ENCODE measurements around the gene TMEM163.

The TMEM163 gene

GRCh38 chr2:134457765-134458472 lies 260.9 kb downstream of the TMEM163 start:
- no peaks in the 10 kb centered on the region for H3K36me3 ChIP-seq (ENCODE audit: control insufficient read depth, low read length)
- no peaks in the 10 kb centered on the region for H3K9me3 ChIP-seq (ENCODE audit: control insufficient read depth, insufficient read depth, low read length)
- H3K27me3 ChIP-seq (ENCODE audit: control insufficient read depth, low read length): no peaks in the 10 kb centered on the region
- no peaks in the 10 kb centered on the region for H3K9me2 ChIP-seq (replicated peaks; ENCODE audit: control insufficient read depth, low read length)
- no peak overlapping the region for H3K4me3 ChIP-seq (ENCODE audit: low read length)
- TF ChIP-seq EZH2phosphoT487 (IDR thresholded peaks at IDR 0.05; ENCODE audit: borderline replicate concordance, low read length) (no peak), CTCF (IDR thresholded peaks at IDR 0.05; ENCODE audit: low read depth, low read length, poor library complexity, severe bottlenecking) (no peak)
- no peak overlapping the region for H3K27ac ChIP-seq (ENCODE audit: low read depth, low read length)
- H3K79me2 ChIP-seq (ENCODE audit: control insufficient read depth, low read length): no peaks in the 10 kb centered on the region
- H4K20me1 ChIP-seq (ENCODE audit: control insufficient read depth, insufficient read depth, low read depth, low read length): no peaks in the 10 kb centered on the region
- H3K4me2 ChIP-seq (ENCODE audit: low read length): no peak overlapping the region
- H3F3A ChIP-seq (ENCODE audit: control insufficient read depth, insufficient read depth): no peaks in the 10 kb centered on the region
- no peaks in the 10 kb centered on the region for H3K4me1 ChIP-seq (ENCODE audit: control insufficient read depth, low read length)

GRCh38 chr2:134457353-134457752 lies 261.4 kb downstream of the TMEM163 start:
- Histone ChIP-seq H3K79me2 (ENCODE audit: control insufficient read depth, low read length) (no peaks in the 10 kb centered on the region), H3K4me1 (ENCODE audit: control insufficient read depth, low read length) (no peaks in the 10 kb centered on the region), H3F3A (ENCODE audit: control insufficient read depth, insufficient read depth) (no peaks in the 10 kb centered on the region), H3K9me3 (ENCODE audit: control insufficient read depth, insufficient read depth, low read length) (no peaks in the 10 kb centered on the region), H3K36me3 (ENCODE audit: control insufficient read depth, low read length) (no peaks in the 10 kb centered on the region), H4K20me1 (ENCODE audit: control insufficient read depth, insufficient read depth, low read depth, low read length) (no peaks in the 10 kb centered on the region), H3K27ac (ENCODE audit: low read depth, low read length) (no peak overlapping the region), H3K27me3 (ENCODE audit: control insufficient read depth, low read length) (no peaks in the 10 kb centered on the region), H3K9me2 (replicated peaks; ENCODE audit: control insufficient read depth, low read length) (no peaks in the 10 kb centered on the region), H3K4me3 (ENCODE audit: low read length) (no peak overlapping the region), H3K4me2 (ENCODE audit: low read length) (no peak overlapping the region)
- TF ChIP-seq EZH2phosphoT487 (IDR thresholded peaks at IDR 0.05; ENCODE audit: borderline replicate concordance, low read length): no peak
- TF ChIP-seq CTCF (IDR thresholded peaks at IDR 0.05; ENCODE audit: low read depth, low read length, poor library complexity, severe bottlenecking): no peak

- Histone ChIP-seq H3K79me2 (ENCODE audit: control insufficient read depth, low read length) (no peaks in the 10 kb centered on the region), H3K9me2 (replicated peaks; ENCODE audit: control insufficient read depth, low read length) (no peaks in the 10 kb centered on the region), H3K27me3 (ENCODE audit: control insufficient read depth, low read length) (no peaks in the 10 kb centered on the region), H4K20me1 (ENCODE audit: control insufficient read depth, insufficient read depth, low read depth, low read length) (no peaks in the 10 kb centered on the region), H3K4me1 (ENCODE audit: control insufficient read depth, low read length) (no peaks in the 10 kb centered on the region), H3K36me3 (ENCODE audit: control insufficient read depth, low read length) (peaks cover 10% of the 10 kb centered on the region), H3K4me2 (ENCODE audit: low read length) (no peak overlapping the region), H3F3A (ENCODE audit: control insufficient read depth, insufficient read depth) (no peaks in the 10 kb centered on the region), H3K9me3 (ENCODE audit: control insufficient read depth, insufficient read depth, low read length) (no peaks in the 10 kb centered on the region), H3K4me3 (ENCODE audit: low read length) (no peak overlapping the region), H3K27ac (ENCODE audit: low read depth, low read length) (no peak overlapping the region)
- TF ChIP-seq EZH2phosphoT487 (IDR thresholded peaks at IDR 0.05; ENCODE audit: borderline replicate concordance, low read length) (no peak), CTCF (IDR thresholded peaks at IDR 0.05; ENCODE audit: low read depth, low read length, poor library complexity, severe bottlenecking) (no peak)
Measured at GRCh38 chr2:134455426-134455825, 263.4 kb downstream of the TMEM163 start.

All from DOHH2 (cell line).